CD8-positive, alpha-beta memory T cell (primary cell): Measurements from ENCODE around the gene MRPL10. TPM values are rescaled to one million over a fixed set of nuclear protein-coding genes. Genes with fewer than 3 reads are reported as not detected.
A peak's percentile ranks its signal among the peaks of the same experiment; 100 is the strongest.

Experiments used
- CTCF ChIA-PET: fragments of 350-600 bp; sonication (Branson Sonifier 250); formaldehyde crosslinking; loops from one replicate; lab custom pipeline; 2021; ENCODE audit warnings: antibody characterized with exemption; lab: Charles Lee
- POLR2A ChIA-PET: fragments of 350-600 bp; sonication (Branson Sonifier 250); formaldehyde crosslinking; loops from one replicate; lab custom pipeline; 2021; ENCODE audit warnings: antibody characterized with exemption; lab: Charles Lee
- DNase-seq, 5 donors: peaks; one replicate each; pipeline versions ENCODE4 v3.0.0 to v3.0.0-alpha.2; 2020 to 2022; ENCODE audit warnings: mixed read lengths in 1 of 5
- H3K27ac ChIP-seq: one replicate; pipeline ENCODE4 v1.7.0; 2013; ENCODE audit warnings: low read depth, mild to moderate bottlenecking, low read length, moderate library complexity
- H3K27me3 ChIP-seq: 2 replicates; pipeline ENCODE4 v1.7.0; 2013; ENCODE audit warnings: low read length, mild to moderate bottlenecking; ENCODE audit not compliant: insufficient read depth, poor library complexity, severe bottlenecking
- H3K36me3 ChIP-seq: 2 replicates; pipeline ENCODE4 v1.7.0; 2013; ENCODE audit warnings: mild to moderate bottlenecking, low read length, moderate library complexity; ENCODE audit not compliant: insufficient read depth
- H3K4me1 ChIP-seq: 2 replicates; pipeline ENCODE4 v1.7.0; 2013; ENCODE audit warnings: mild to moderate bottlenecking, low read length, moderate library complexity; ENCODE audit not compliant: insufficient read depth
- H3K4me3 ChIP-seq: 2 replicates; pipeline ENCODE4 v1.7.0; 2013; ENCODE audit warnings: mild to moderate bottlenecking, low read length
- H3K9me3 ChIP-seq: 2 replicates; pipeline ENCODE4 v1.7.0; 2013; ENCODE audit warnings: mild to moderate bottlenecking, low read length
- H3K27ac Mint-ChIP-seq, 8 donors: one replicate each; pipeline ENCODE4 v1.8.0; 2020 to 2021; ENCODE audit warnings: mixed read lengths in 8 of 8, mild to moderate bottlenecking in 6 of 8, inconsistent platforms in 3 of 8, moderate library complexity in 3 of 8
- H3K27me3 Mint-ChIP-seq, 2 donors: one replicate each; pipeline ENCODE4 v1.8.0; 2020 to 2021; ENCODE audit warnings: mixed read lengths in 2 of 2, mild to moderate bottlenecking in 1 of 2, moderate library complexity in 1 of 2
- H3K36me3 Mint-ChIP-seq, 3 donors: one replicate each; pipeline ENCODE4 v1.8.0; 2020 to 2021; ENCODE audit warnings: mixed read lengths in 3 of 3, inconsistent platforms in 1 of 3, mild to moderate bottlenecking in 1 of 3
- H3K4me1 Mint-ChIP-seq, 3 donors: one replicate each; pipeline ENCODE4 v1.8.0; 2020 to 2021; ENCODE audit warnings: mixed read lengths in 3 of 3, inconsistent platforms in 1 of 3, mild to moderate bottlenecking in 1 of 3
- H3K4me3 Mint-ChIP-seq, 7 donors: one replicate each; pipeline ENCODE4 v1.8.0; 2020 to 2021; ENCODE audit warnings: mixed read lengths in 7 of 7, mild to moderate bottlenecking in 6 of 7, moderate library complexity in 4 of 7, inconsistent platforms in 2 of 7
- H3K9me3 Mint-ChIP-seq, 5 donors: one replicate each; pipeline ENCODE4 v1.8.0; 2020 to 2022; ENCODE audit warnings: mixed read lengths in 5 of 5, mild to moderate bottlenecking in 3 of 5, moderate library complexity in 2 of 5, inconsistent platforms in 1 of 5
- polyA plus RNA-seq: library from polyadenylated mRNA; unstranded; fragments of 300-500 nt; fragmentation: Illumina TruSeq; gene quantifications from one replicate; pipeline ENCODE4 v1.2.3, GENCODE V29; 2021
- total RNA-seq, 2 experiments: library from RNA; stranded (reverse); gene quantifications; one replicate each; pipeline ENCODE4 v1.2.3, GENCODE V29; 2021

MRPL10 gene
- total and polyA plus RNA-seq, 3 experiments from 2014 or later = 59.8 to 67.7 (median 67.0) TPM

DNA sequence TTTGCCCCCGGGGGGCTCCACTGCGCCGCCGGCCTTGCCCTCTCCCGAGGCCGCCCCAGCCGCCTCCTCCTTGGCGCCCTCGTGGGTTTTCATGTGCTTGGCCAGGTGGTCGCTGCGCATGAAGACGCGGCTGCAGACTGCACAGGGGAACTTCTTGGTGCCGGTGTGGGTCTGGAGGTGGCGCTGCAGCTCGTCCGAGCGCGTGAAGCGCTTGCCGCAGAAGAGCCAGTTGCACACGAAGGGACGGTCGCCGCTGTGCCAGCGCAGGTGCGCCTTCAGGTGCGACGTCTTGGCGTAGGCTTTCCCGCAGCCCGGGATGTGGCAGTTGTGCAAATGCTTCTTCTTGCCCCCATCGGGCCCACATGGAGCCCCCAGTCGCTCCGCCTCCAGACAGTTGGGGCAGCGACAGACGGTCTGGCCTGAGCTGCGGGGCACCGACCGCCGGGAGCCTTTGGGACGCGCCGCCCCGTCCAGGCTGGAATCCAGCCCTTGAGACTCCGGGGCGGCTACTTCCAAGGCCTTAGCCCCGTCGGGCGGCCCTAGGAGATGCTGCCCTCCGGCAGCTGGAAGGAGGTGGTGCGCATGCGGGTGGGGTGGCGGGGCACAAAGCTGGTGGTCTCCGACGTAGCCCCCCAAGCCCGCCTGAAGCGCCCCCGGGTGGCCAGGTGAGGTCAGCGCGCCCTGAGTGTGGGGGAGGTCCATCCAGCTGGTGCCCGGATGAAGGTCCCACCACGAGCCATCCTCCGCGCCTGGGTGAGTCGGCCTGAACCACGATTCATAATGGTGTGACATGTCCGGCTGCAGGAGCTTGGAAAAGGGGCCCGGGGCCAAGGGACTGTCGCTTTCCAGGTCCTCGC is 16.2 kb upstream of the MRPL10 start:
- no peaks in the 10 kb centered on the region for H3K36me3 Mint-ChIP-seq
- CTCF ChIA-PET = interaction anchor here (0.7 to 14.0 kb wide), 2 partner anchors 13 to 42 kb away, joined by 3 to 314 read pairs; partner anchors contain the start of gene SP2
- Histone ChIP-seq H3K4me1 (peaks cover 35% of the 10 kb centered on the region), H3K27ac (no peak overlapping the region), H3K36me3 (no peaks in the 10 kb centered on the region), H3K27me3 (peaks cover 67% of the 10 kb centered on the region), H3K9me3 (no peaks in the 10 kb centered on the region), H3K4me3 (no peak overlapping the region)
- peaks cover 39 to 80% of the 10 kb centered on the region in 2 donors for H3K27me3 Mint-ChIP-seq
- peaks cover 18 to 34% (median 22%) of the 10 kb centered on the region in 3 donors for H3K4me1 Mint-ChIP-seq
- peak in 2 of 5 donors; percentile 31 to 58 for DNase-seq
- H3K9me3 Mint-ChIP-seq = peaks cover 0 to 2% (median 0%) of the 10 kb centered on the region in 5 donors
- H3K27ac Mint-ChIP-seq = peak overlapping the region in 1 of 8 donors; percentile 77
- peak overlapping the region in 1 of 7 donors; percentile 69 for H3K4me3 Mint-ChIP-seq
- POLR2A ChIA-PET = interaction anchor here (1.6 kb wide), 1 partner anchor 48 kb away, joined by 7 read pairs; no protein-coding TSS in a partner anchor

DNA sequence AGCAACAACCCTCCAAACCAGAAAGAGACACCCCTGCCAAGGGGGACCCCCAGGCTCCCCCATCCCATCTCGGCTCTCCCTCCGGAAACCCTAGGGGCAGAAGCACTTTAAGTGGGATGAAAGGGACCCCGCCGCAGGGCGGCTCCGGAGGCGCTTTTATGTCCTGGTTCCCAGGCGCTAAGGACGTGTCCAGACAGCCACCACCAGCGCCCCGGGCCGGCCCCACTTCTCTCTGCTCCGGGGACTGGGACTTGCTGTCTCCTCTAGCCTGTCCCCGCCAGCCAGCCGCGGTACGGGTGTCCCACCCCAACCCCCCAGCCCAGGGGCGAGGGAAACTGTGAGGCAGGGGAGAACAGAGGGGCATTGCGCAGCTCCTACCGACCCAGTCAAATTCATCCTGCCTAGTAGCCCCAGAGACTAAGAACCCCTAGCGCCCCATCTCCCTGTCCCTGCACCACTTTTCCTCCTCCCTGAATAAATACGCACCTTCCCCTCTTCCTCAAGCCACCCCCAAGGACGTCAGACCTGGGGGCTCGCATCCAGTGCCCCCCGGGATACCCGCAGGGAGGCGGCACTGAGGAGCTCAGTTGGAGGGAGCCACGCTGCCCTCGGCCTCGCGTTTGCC is 15.5 kb upstream of the MRPL10 start:
- peaks cover 35% of the 10 kb centered on the region for H3K4me1 ChIP-seq
- H3K36me3 ChIP-seq = no peaks in the 10 kb centered on the region
- no peaks in the 10 kb centered on the region for H3K36me3 Mint-ChIP-seq
- no peak overlapping the region for H3K27ac ChIP-seq
- H3K9me3 ChIP-seq = no peaks in the 10 kb centered on the region
- peak overlapping the region in 1 of 8 donors; percentile 24 for H3K27ac Mint-ChIP-seq
- peak overlapping the region in 1 of 7 donors; percentile 36 for H3K4me3 Mint-ChIP-seq
- DNase-seq = no peak
- no peak overlapping the region for H3K4me3 ChIP-seq
- CTCF ChIA-PET = interaction anchor here (14.0 kb wide), 1 partner anchor 43 kb away, joined by 314 read pairs; the partner anchor contains the start of gene SP2
- POLR2A ChIA-PET = interaction anchor here (1.6 kb wide), 1 partner anchor 49 kb away, joined by 7 read pairs; no protein-coding TSS in a partner anchor
- H3K4me1 Mint-ChIP-seq = peaks cover 15 to 33% (median 22%) of the 10 kb centered on the region in 3 donors
- H3K27me3 ChIP-seq = peaks cover 59% of the 10 kb centered on the region
- H3K27me3 Mint-ChIP-seq = peaks cover 33 to 72% of the 10 kb centered on the region in 2 donors
- no peaks in the 10 kb centered on the region for H3K9me3 Mint-ChIP-seq

- H3K4me1 Mint-ChIP-seq = peaks cover 16 to 38% (median 25%) of the 10 kb centered on the region in 3 donors
- CTCF ChIA-PET = interaction anchor here (14.0 kb wide), 1 partner anchor 44 kb away, joined by 314 read pairs; the partner anchor contains the start of gene SP2
- no peaks in the 10 kb centered on the region for H3K9me3 ChIP-seq
- H3K27me3 Mint-ChIP-seq = peaks cover 28 to 69% of the 10 kb centered on the region in 2 donors
- H3K4me1 ChIP-seq = peaks cover 36% of the 10 kb centered on the region
- POLR2A ChIA-PET = no interaction called here
- no peak overlapping the region for H3K27ac ChIP-seq
- DNase-seq = no peak
- H3K27ac Mint-ChIP-seq = no peak overlapping the region
- peak overlapping the region in 1 of 7 donors; percentile 18 for H3K4me3 Mint-ChIP-seq
- no peaks in the 10 kb centered on the region for H3K9me3 Mint-ChIP-seq
- peaks cover 54% of the 10 kb centered on the region for H3K27me3 ChIP-seq
- H3K36me3 ChIP-seq = no peaks in the 10 kb centered on the region
- H3K4me3 ChIP-seq = no peak overlapping the region
- peaks cover 0 to 4% (median 0%) of the 10 kb centered on the region in 3 donors for H3K36me3 Mint-ChIP-seq
Observed at GRCh38 chr17:47845716-47846075, 14.4 kb upstream of the MRPL10 start.

- no peak overlapping the region for H3K27ac ChIP-seq
- Mint-ChIP-seq H3K36me3 (peaks cover 0 to 7% (median 0%) of the 10 kb centered on the region in 3 donors), H3K27ac (no peak overlapping the region), H3K4me1 (peaks cover 18 to 38% (median 25%) of the 10 kb centered on the region in 3 donors), H3K27me3 (peaks cover 23 to 63% of the 10 kb centered on the region in 2 donors), H3K9me3 (no peaks in the 10 kb centered on the region), H3K4me3 (peak overlapping the region in 2 of 7 donors; percentile 18 to 30)
- DNase-seq = no peak
- POLR2A ChIA-PET = interaction anchor here (0.6 kb wide), 1 partner anchor 45 kb away, joined by 3 read pairs; no protein-coding TSS in a partner anchor
- peaks cover 35% of the 10 kb centered on the region for H3K4me1 ChIP-seq
- CTCF ChIA-PET = interaction anchor here (1.4 to 14.0 kb wide), 2 partner anchors 45 to 102 kb away, joined by 4 to 314 read pairs; partner anchors contain the start of gene SP2
- no peak overlapping the region for H3K4me3 ChIP-seq
- H3K36me3 ChIP-seq = no peaks in the 10 kb centered on the region
- H3K27me3 ChIP-seq = peaks cover 48% of the 10 kb centered on the region
- H3K9me3 ChIP-seq = no peaks in the 10 kb centered on the region
Observed at GRCh38 chr17:47844814-47845715, 13.7 kb upstream of the MRPL10 start.

DNA sequence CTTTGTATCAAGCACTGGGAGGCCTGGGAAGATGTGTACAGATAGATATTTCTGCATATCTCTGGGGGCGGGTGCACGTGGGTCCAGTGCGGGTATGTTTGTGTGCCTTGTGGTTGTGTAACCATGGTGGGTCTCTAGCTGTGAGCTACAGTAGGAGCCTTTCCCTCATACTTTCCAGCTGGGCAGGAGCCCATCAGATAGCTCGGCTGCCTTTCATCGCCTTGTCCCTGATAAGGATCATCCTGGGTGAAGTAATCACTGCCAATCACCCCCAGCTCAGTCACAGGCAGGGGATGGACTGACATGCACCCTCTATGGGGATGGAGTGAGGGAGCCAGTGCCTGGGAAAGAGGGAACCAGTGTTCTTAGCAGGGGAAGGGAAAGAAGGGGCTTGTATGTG is 12.9 kb upstream of the MRPL10 start:
- H3K27me3 Mint-ChIP-seq = peaks cover 15 to 55% of the 10 kb centered on the region in 2 donors
- POLR2A ChIA-PET = interaction anchor here (0.6 kb wide), 1 partner anchor 45 kb away, joined by 3 read pairs; no protein-coding TSS in a partner anchor
- no peaks in the 10 kb centered on the region for H3K9me3 ChIP-seq
- DNase-seq = no peak
- H3K9me3 Mint-ChIP-seq = no peaks in the 10 kb centered on the region
- peaks cover 23 to 46% (median 28%) of the 10 kb centered on the region in 3 donors for H3K4me1 Mint-ChIP-seq
- no peaks in the 10 kb centered on the region for H3K36me3 ChIP-seq
- peaks cover 0 to 7% (median 0%) of the 10 kb centered on the region in 3 donors for H3K36me3 Mint-ChIP-seq
- H3K4me3 Mint-ChIP-seq = no peak overlapping the region
- CTCF ChIA-PET = interaction anchor here (1.4 to 14.0 kb wide), 2 partner anchors 46 to 103 kb away, joined by 4 to 314 read pairs; partner anchors contain the start of gene SP2
- no peak overlapping the region for H3K4me3 ChIP-seq
- H3K27ac Mint-ChIP-seq = peak overlapping the region in 1 of 8 donors; percentile 24
- peaks cover 40% of the 10 kb centered on the region for H3K27me3 ChIP-seq
- H3K4me1 ChIP-seq = peaks cover 44% of the 10 kb centered on the region
- no peak overlapping the region for H3K27ac ChIP-seq

DNA sequence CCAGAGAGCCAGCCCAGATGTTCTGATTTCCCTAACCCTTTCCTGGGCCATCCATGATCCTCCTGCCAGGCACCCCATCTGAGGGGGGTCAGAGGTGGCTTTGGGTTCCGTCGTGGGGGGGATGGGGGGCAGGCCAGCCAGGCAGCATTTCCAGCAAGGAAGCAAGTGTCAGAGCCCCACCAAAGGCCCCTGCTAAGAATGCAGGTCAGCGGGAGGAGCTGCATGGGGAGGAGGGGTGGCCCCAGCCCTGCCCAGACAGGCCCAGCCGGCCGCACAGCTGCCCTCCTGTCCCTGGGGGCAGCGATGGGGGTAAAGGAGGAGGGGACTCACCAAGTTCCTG is 12.0 kb upstream of the MRPL10 start:
- Histone ChIP-seq H3K27ac (no peak overlapping the region), H3K9me3 (no peaks in the 10 kb centered on the region), H3K4me1 (peaks cover 44% of the 10 kb centered on the region), H3K36me3 (no peaks in the 10 kb centered on the region), H3K4me3 (no peak overlapping the region), H3K27me3 (peaks cover 31% of the 10 kb centered on the region)
- DNase-seq = no peak
- Mint-ChIP-seq H3K27ac (peak overlapping the region in 3 of 8 donors; percentile 31 to 76 (median 55)), H3K27me3 (peaks cover 7 to 47% of the 10 kb centered on the region in 2 donors), H3K4me1 (peaks cover 23 to 46% (median 28%) of the 10 kb centered on the region in 3 donors), H3K36me3 (peaks cover 0 to 10% (median 0%) of the 10 kb centered on the region in 3 donors), H3K4me3 (peak overlapping the region in 2 of 7 donors; percentile 48 to 76), H3K9me3 (no peaks in the 10 kb centered on the region)
- CTCF ChIA-PET = interaction anchor here (1.2 to 14.0 kb wide), 4 partner anchors 8 to 142 kb away, joined by 3 to 314 read pairs (median 9); partner anchors contain the start of gene SP2
- POLR2A ChIA-PET = interaction anchor here (1.0 kb wide), 2 partner anchors 48 to 98 kb away, joined by 3 read pairs; partner anchors contain the start of gene PNPO
